NCI-H2081 (cell line): ENCODE data around the gene RAB11FIP3.

Experiments
- DNase-seq, 2 experiments: peaks; one replicate each; lab custom pipeline; 2025; lab: John Stamatoyannopoulos, UW

The RAB11FIP3 gene

DNA sequence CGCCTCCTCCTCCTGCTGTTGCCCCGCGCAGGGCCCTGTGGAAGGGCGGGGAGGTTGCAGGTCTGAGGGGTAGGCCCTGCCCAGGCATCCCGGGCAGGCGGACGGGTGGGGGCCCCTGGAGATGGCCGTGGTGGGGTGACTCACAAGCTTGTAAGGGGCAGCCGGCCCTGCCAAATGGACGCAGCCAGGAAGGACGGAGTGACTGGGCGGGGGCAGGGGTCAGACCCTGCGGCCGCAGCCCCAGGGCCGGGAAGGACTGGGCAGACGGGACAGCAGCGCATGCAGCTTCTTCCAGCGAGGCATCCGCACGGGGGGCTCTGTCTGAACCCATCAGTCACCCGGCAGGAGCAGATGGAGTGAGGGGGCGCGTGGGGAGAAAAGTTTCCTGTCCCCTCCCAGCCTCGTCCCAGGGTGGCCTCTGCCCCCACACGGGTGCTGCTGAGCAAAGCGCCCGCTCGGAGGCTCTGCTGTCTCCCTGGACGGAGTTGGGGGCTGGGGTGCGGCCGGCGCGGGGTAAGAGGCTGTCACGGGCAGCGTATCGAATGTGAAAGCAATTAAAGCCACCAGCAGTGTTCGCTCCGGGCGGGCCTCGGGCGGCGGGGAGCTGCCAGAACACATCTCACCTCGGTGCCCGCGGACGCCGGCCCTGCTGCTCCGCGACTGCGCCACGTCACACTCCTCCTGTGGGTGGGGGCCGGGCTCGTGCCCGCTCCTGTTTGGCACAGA lies 129.4 kb downstream of the RAB11FIP3 start:
- no peak for DNase-seq

DNA sequence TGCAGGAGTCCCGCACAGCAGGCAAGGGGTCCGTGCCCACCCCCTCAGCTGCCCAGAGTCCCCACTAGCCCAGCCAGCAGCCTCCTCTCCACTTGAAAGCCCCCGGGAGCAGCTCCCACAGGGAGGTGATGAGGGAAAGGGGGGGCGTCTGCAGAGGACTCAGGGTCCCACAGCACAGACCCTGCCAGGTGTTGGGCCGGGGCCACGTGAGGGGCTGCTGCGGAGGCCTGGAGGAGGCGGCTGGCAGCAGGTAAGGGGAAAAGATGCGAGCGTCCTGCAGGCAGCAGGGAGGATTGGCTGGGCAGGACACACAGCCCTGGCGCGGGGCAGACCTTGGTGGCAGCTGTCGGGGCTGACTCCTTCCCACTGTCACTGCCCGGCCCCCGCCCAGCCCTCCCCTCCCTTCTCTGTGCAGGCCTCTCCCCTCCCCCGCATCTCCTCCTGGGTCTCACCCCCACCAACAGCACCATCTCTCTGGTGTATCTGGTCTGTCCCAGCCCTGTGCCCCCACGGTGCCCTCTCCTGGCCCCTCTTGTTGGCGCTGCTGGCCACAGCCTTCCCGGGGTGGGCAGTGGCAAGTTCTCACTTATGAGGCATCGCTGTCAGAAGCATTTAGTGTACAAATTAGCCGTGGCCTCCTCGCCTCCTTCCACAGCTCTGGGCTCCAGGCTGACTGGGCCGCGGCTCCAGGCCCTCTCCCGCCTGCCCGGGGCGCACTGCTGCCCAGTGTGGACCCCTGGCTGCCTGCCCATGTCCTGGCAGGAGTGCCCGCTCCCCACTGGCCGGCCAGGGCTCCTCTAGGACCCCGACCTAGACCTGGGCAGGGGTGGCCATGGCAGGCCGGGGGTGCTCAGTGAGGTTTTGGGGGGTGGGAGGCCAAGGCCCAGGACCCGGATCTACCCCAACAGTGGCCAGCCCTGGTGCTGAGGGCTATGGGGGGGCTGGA lies 130.4 kb downstream of the RAB11FIP3 start:
- DNase-seq = no peak

DNA sequence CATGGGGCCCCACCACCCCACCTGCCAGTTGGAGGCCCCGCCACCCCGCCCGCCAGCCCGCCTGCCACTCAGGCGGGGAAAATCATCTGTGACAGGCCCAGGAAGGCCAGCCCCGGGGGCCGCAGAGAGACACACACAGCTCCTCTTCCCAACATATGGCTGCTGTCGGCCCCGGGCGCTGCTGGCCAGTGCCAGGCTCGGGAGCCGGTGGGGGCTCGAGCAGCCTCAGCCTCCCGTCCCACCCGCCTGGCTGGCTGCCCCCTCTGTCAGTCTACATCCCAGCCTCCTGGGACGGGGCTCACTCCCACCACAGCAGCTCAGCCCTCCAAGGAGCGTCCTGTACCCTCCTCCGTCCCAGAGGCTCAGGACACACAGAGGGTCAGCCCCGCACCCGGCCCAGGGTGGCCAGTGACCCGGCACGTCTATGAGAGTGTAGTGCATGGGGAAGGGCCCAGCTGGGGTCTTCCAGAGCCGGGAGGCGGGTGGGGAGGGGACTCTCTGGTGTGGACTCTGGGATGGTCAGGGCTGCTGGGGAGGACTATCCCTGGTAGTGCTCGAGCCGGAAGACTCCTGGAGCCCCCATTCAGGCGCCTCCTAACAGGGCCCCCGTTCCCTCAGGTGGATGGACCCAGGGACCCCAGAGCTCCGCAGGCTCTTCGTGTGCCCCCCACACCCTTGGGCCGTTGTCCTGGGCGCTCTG lies 131.2 kb downstream of the RAB11FIP3 start:
- no peak for DNase-seq

GRCh38 chr16:557463-558297 lies 132.2 kb downstream of the RAB11FIP3 start:
- no peak for DNase-seq

- DNase-seq = no peak
These were observed 133.0 kb downstream of the RAB11FIP3 start for GRCh38 chr16:558298-559020.

- DNase-seq = no peak
These were observed 133.6 kb downstream of the RAB11FIP3 start for GRCh38 chr16:559021-559380.

- no peak for DNase-seq
These were observed 134.2 kb downstream of the RAB11FIP3 start for GRCh38 chr16:559411-560203.

GRCh38 chr16:560204-560700 lies 134.8 kb downstream of the RAB11FIP3 start, which contains the start of gene PRR35:
Gene PRR35, plus strand, starts transcription at chr16:560394. Its CDS starts 2,901 bp downstream, at chr16:563295.
- no peak for DNase-seq

GRCh38 chr16:560701-561412 lies 135.4 kb downstream of the RAB11FIP3 start:
- DNase-seq = no peak

GRCh38 chr16:561413-561794 lies 136.0 kb downstream of the RAB11FIP3 start:
- no peak for DNase-seq

DNA sequence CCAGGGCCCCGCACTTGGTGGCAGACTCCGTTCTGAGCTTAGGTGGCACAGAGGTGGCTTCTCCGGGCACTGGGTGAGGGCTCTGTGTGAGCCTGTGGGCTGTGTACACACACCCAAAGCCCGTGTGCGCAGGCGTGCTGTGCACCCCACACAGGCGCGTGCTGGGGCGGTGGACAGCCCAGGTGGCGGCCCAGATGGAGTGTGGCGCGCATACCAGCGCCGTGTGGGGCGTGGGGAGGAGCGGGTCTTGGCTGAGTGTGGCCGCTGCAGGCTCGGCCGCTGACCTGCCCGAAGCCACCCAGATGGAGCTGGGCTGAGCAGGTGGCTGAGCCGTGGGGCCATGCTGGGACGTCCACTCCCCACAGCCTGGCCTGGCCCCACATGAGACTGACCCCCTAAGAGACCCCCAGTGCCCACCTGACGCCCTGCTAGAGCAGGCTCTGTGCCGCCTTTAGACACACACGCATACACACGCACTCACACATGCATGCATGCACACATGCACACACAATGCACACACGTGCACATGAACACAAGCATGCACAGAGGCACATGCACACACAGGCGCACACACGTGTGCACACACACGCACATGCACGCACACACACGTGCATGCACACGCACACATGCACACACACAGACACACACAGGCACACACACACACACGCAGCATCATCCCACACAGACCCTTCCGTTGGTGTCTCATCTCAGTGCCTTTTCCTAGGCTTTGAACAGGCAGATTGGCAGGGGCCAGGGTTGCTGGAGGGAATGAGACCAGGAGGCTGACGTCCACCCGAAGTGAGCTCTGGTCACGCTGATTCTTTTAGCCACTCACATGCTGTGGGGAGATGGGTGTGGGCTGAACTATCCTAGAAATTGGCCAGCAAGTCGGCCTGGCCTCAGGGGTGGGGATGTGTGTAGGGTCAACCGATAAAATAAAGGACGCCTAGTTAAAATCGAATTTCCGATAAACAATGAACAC lies 136.8 kb downstream of the RAB11FIP3 start:
- no peak for DNase-seq

- DNase-seq = no peak
These were observed 137.7 kb downstream of the RAB11FIP3 start for GRCh38 chr16:563072-563644.

- no peak for DNase-seq
These were observed 139.4 kb downstream of the RAB11FIP3 start for GRCh38 chr16:564690-565418.

DNA sequence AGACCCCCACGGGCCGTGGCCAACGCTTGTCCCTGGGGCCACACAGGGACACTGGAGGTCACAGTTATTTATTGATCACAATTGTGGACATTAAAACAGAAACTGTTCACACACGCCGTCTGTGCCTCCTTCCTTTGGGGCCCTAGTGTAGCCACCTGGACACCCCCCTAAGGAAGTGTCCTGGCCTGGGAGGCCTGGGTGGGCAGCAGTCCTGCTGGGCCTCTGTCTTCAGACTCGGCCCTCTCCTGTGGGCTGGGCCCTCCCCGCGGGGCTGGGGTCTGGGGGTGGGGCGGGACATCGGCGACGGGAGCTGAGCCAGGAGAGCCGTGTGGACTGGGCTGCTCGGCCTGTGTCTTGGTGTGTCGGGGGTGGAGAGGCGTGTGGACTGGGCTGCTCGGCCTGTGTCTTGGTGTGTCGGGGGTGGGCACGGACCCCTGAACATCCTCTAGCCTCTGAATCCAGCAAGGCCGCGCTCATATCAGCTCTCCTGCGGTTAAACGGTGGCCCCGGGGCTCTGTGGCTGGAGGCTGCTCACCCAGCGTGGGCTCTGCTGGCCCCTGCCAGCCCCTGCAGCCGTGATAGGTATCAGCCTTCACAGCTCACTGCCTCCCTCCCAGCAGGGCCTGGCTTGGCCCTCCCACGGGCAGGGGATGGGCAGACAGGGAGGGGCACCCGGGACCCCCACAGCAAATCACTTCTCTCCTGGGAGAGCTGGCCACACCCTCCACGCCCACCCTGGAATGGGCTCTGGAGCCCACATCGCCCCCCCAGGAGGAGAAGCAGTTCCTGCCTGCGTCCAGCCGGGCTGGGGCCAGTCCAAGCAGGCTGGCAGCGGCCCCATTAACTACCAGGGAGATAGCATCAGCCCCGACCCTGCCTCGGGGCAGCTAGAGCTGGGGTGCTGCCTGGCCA lies 140.2 kb downstream of the RAB11FIP3 start:
- DNase-seq = no peak

DNA sequence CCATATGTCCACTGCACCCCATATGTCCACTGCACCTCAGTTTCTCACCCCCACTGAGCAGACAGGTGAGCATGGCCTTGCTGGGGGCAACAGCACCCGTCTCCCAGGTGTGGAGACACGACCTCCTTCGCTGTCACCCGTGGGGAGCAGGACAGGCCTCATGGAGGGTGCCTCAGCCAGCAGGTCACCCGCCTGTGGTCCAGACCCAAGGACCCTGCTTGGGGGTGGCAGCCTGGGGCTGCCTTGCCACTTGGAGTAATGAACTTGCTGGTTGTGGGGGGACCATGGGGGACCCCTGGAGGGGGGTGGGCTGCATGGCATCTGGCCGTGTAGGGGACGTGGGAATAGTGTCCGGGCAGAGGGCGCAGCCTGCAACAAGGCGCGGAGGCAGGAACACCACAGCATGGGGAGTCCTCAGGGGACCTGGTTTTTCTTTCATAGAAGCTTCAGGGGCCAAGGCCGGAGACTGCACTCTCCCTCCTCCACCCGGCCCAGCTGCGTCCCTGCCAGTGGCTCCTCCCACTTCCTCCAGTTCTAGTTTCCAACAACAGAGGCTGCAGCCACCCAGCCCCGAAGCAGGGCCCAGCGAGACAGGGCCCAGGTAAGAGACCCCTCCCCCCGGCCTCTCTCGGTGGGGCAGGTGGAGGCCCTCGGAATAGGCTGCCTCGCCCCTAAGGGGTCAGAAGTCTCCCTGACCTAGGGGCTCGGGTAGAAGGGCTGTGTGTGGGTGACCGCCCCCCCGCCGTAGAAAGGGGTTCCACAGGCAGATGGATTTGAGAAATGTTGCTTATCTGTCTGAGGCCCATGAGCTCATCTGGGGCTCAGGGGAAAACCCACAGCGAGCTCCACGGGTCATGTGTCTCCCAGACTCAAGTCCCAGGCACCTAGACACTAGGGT lies 141.3 kb downstream of the RAB11FIP3 start, which contains the start of gene NHLRC4:
NHLRC4 (plus strand) TSS at position 531 of the 898 bp plus-strand sequence. CDS start 1,043 bp downstream, outside the sequence.
- DNase-seq = peak in 1 of 2 experiments; percentile 25
